Raji (cell line): Measurements from ENCODE around the gene SMG7.

Experiments used
- POLR2A ChIP-seq: IDR thresholded peaks from 2 replicates; pipeline ENCODE4 v1.6.1; 2011; ENCODE audit warnings: low read depth, low read length, control low read depth; ENCODE audit not compliant: insufficient read depth

SMG7 gene

GRCh38 chr1:183487674-183488442, 15.6 kb downstream of the SMG7 start:
- TF ChIP-seq POLR2A = no peak

- no peak for TF ChIP-seq POLR2A
Measured at GRCh38 chr1:183490932-183491331, 18.6 kb downstream of the SMG7 start.

- no peak for TF ChIP-seq POLR2A
Measured at GRCh38 chr1:183493540-183494245, 21.4 kb downstream of the SMG7 start.

GRCh38 chr1:183495420-183495819, 23.1 kb downstream of the SMG7 start:
- no peak for TF ChIP-seq POLR2A

- TF ChIP-seq POLR2A = no peak
Measured at GRCh38 chr1:183497218-183497617, 24.9 kb downstream of the SMG7 start.

GRCh38 chr1:183498342-183498991, 26.2 kb downstream of the SMG7 start:
- no peak for TF ChIP-seq POLR2A

GRCh38 chr1:183505454-183506089, 33.3 kb downstream of the SMG7 start:
- TF ChIP-seq POLR2A = no peak

GRCh38 chr1:183506561-183506960, 34.3 kb downstream of the SMG7 start:
- TF ChIP-seq POLR2A = no peak

GRCh38 chr1:183508694-183509093, 36.4 kb downstream of the SMG7 start:
- TF ChIP-seq POLR2A = no peak

- TF ChIP-seq POLR2A = no peak
Measured at GRCh38 chr1:183512450-183512849, 40.2 kb downstream of the SMG7 start.

GRCh38 chr1:183514235-183514634, 41.9 kb downstream of the SMG7 start:
- TF ChIP-seq POLR2A = no peak

GRCh38 chr1:183515002-183515689, 42.8 kb downstream of the SMG7 start:
- no peak for TF ChIP-seq POLR2A

- TF ChIP-seq POLR2A = no peak
Measured at GRCh38 chr1:183516725-183517124, 44.4 kb downstream of the SMG7 start.

GRCh38 chr1:183517401-183517800, 45.1 kb downstream of the SMG7 start:
- no peak for TF ChIP-seq POLR2A

- no peak for TF ChIP-seq POLR2A
Measured at GRCh38 chr1:183520379-183520778, 48.1 kb downstream of the SMG7 start.
